Measurements from ENCODE around the gene TCHP.

The TCHP gene

DNA sequence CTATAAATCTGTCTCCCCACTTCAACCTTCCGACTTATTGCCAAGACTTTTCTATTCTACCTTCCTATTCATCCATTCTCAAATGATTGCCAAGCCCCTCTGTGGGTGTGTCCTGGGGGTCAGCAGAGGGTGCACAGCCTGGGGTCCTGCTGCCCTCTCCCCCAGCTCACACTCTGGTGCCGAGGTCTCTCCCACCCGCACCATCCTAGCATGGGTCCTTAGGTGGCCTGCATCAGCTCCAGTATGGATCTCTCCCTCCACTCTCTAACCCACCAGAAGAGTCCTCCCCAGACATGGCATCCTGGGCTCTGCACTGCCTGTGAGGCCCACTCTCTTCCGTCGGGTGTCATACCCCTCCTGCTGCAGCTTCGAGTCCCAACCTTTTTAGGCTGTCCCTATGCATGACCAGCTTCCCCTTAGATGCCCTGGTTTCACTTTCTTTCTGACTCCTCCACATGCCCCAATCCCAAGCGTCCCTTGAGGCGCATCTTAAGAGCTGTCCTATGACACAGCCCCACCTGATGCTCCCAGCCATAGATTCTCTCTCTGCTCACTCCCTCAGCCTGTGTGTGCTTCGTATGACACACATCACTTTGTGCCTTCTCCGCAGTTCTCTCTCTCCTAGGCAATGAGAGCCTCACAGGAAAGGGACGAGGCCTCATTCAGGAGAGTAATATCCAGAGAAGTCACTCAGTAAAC lies 52.2 kb downstream of the TCHP start:
- in situ Hi-C loops (cut with MboI; ENCODE audit: low sequenced_read_pairs, unreplicated experiment), result no loop called here
- TF ChIP-seq, protein P1, sequence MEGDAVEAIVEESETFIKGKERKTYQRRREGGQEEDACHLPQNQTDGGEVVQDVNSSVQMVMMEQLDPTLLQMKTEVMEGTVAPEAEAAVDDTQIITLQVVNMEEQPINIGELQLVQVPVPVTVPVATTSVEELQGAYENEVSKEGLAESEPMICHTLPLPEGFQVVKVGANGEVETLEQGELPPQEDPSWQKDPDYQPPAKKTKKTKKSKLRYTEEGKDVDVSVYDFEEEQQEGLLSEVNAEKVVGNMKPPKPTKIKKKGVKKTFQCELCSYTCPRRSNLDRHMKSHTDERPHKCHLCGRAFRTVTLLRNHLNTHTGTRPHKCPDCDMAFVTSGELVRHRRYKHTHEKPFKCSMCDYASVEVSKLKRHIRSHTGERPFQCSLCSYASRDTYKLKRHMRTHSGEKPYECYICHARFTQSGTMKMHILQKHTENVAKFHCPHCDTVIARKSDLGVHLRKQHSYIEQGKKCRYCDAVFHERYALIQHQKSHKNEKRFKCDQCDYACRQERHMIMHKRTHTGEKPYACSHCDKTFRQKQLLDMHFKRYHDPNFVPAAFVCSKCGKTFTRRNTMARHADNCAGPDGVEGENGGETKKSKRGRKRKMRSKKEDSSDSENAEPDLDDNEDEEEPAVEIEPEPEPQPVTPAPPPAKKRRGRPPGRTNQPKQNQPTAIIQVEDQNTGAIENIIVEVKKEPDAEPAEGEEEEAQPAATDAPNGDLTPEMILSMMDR (IDR thresholded peaks at IDR 0.05; ENCODE audit: borderline replicate concordance, control extremely low read depth, extremely low read depth, insufficient read depth, missing control alignments), result no peak
- peak; percentile 51 for DNase-seq (ENCODE audit: low spot score)

DNA sequence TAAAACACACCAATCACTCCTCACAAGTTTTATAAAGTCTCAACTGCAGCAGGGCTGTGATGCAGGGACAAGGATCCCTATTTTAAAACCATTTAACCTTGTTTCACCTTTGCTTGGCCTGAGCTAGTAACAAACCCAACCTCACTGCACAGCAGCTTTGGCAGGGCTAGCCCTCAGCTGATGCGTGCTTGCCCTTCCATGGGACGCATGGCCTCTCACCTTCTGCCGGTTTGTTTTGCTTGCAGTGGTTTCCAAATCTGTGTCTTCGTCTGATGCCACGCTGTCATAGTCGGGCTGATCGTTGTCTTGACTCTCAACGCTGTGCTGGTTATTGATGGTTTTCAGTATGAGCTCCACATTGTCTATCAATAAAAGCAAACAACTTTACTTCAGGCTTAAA lies 52.8 kb downstream of the TCHP start:
- in situ Hi-C loops (cut with MboI; ENCODE audit: low sequenced_read_pairs, unreplicated experiment), result no loop called here
- TF ChIP-seq, protein P1 (IDR thresholded peaks at IDR 0.05; ENCODE audit: borderline replicate concordance, control extremely low read depth, extremely low read depth, insufficient read depth, missing control alignments), result no peak
- no peak for DNase-seq (ENCODE audit: low spot score)

DNA sequence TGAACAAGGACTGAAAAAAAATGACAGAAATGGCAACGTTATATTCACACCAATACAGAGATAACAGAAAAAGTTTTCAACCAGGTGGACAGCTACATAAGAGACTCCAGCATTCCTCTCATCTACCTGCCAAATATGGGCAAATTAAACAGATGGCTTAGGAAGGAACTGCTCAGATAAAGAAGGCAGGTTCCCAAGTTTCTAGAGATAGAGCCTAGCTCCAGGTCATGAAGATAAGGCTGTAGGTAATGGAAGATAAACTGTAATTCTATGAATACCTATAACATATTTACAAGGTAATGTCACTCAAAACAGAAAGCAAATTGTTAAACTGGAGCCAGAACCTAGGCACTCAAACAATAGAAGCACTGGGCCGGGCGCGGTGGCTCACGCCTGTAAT lies 53.6 kb downstream of the TCHP start:
- in situ Hi-C loops (cut with MboI; ENCODE audit: low sequenced_read_pairs, unreplicated experiment), result no loop called here
- no peak for DNase-seq (ENCODE audit: low spot score)
- TF ChIP-seq, protein P1 (IDR thresholded peaks at IDR 0.05; ENCODE audit: borderline replicate concordance, control extremely low read depth, extremely low read depth, insufficient read depth, missing control alignments), result no peak

DNA sequence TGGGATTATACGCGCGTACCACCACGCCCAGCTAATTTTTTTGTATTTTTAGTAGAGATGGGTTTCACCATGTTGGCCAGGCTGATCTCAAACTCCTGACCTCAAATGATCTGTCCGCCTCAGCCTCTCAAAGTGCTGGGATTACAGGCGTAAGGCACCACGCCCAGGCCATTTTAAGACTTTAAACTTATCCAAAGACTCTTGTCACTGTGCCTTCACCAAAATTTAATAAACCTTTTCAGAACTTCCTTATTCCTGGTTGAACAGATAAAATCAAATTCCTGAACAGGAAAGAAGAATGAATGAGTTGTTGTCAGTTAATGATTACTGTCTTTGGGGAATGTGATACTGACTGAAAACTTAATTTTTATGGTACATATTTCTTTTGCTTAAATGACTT lies 58.3 kb downstream of the TCHP start:
- in situ Hi-C loops (cut with MboI; ENCODE audit: low sequenced_read_pairs, unreplicated experiment), result no loop called here
- TF ChIP-seq, protein P1 (IDR thresholded peaks at IDR 0.05; ENCODE audit: borderline replicate concordance, control extremely low read depth, extremely low read depth, insufficient read depth, missing control alignments), result no peak
- no peak for DNase-seq (ENCODE audit: low spot score)

DNA sequence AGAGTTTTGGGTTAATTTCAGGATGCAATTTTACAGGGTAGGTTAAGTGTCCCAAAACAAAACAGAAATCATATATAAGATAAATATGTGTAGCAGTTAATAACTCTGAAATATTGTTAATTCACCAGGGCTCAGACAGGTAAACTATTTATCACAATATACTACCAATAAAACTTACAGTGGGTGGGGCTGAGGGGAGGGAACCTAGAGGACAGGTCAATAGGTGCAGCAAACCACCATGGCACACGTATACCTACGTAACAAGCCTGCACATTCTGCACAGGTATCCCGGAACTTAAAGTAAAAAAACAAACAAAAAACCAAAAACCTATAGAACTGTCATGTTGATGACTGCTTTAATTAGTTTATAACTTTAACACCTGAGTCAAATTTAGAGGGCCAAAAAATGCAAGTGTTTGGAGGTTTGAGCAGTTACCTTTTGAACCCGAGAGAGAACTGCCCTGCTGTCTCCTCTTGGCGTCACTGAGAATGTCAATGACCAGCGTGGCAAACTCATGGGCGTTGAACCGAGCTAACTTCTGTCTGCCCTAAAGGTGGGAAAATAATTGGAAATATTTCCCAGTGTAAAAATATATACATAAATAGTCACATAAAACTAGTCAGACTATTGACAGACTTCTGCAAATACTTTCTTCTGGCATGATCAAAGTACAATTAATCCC lies 59.5 kb downstream of the TCHP start:
- no peak for DNase-seq (ENCODE audit: low spot score)
- TF ChIP-seq, protein P1 (IDR thresholded peaks at IDR 0.05; ENCODE audit: borderline replicate concordance, control extremely low read depth, extremely low read depth, insufficient read depth, missing control alignments), result no peak
- in situ Hi-C loops (cut with MboI; ENCODE audit: low sequenced_read_pairs, unreplicated experiment), result no loop called here

DNA sequence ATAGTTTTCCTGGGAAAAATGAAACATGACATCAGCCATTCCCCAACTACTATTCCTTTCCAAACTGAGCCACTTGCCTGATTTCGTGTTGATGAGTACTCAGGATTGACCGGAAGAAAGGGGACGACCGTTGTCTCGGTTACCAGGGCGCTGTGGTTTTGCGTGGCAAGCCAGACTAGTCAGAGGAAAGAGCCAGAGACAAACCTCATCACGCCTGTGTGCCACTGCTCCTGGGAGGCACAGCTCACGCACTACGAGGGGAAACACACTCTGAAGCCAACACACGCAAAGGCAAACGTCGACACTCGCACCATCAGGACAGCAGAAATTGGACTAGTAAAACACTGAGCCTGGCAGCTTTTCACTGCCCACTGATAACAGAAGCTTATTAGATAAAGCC lies 61.1 kb downstream of the TCHP start:
- no peak for DNase-seq (ENCODE audit: low spot score)
- in situ Hi-C loops (cut with MboI; ENCODE audit: low sequenced_read_pairs, unreplicated experiment), result no loop called here
- TF ChIP-seq, protein P1 (IDR thresholded peaks at IDR 0.05; ENCODE audit: borderline replicate concordance, control extremely low read depth, extremely low read depth, insufficient read depth, missing control alignments), result no peak
